Measurements from ENCODE around the gene TTLL11.
"Not testable (repeated sequence)": the region's sequence is repeated elsewhere in the genome, so short reads cannot be mapped to it uniquely, and the experiment has no call there.

TTLL11 gene

GRCh38 chr9:121807069-121807822, 285.9 kb downstream of the TTLL11 start:
- Histone ChIP-seq H3K4me3 (no peak overlapping the region), H3K9ac (no peak overlapping the region), H3K27ac (no peak overlapping the region), H3K27me3 (no peaks in the 10 kb centered on the region), H3K4me2 (no peak overlapping the region), H3K9me3 (replicated peaks in 1 of 11) (peaks cover 7 to 15% (median 11%) of the 10 kb centered on the region in 11 experiments; a peak in 16 of 22 replicates), H4K20me1 (no peaks in the 10 kb centered on the region), H3K36me3 (no peaks in the 10 kb centered on the region), H3K4me1 (no peaks in the 10 kb centered on the region)
- no peak for TF ChIP-seq Cebpa-rat (IDR thresholded peaks at IDR 0.05)

- TF ChIP-seq Cebpa-rat (IDR thresholded peaks at IDR 0.05) = no peak
- no peak overlapping the region for H3K27ac ChIP-seq
- H3K4me1 ChIP-seq = no peaks in the 10 kb centered on the region
- no peaks in the 10 kb centered on the region for H3K27me3 ChIP-seq
- H3K9me3 ChIP-seq (replicated peaks in 1 of 11) = peaks cover 7 to 15% (median 11%) of the 10 kb centered on the region in 11 experiments; a peak in 16 of 22 replicates
- no peaks in the 10 kb centered on the region for H3K36me3 ChIP-seq
- no peak overlapping the region for H3K4me3 ChIP-seq
- no peaks in the 10 kb centered on the region for H4K20me1 ChIP-seq
- no peak overlapping the region for H3K4me2 ChIP-seq
- H3K9ac ChIP-seq = no peak overlapping the region
Measured at GRCh38 chr9:121802753-121803152, 290.4 kb downstream of the TTLL11 start.

- peaks cover 7 to 15% (median 11%) of the 10 kb centered on the region in 11 experiments; a peak in 16 of 22 replicates for H3K9me3 ChIP-seq (replicated peaks in 1 of 11)
- no peak overlapping the region for H3K9ac ChIP-seq
- H3K4me1 ChIP-seq = no peaks in the 10 kb centered on the region
- H3K4me2 ChIP-seq = no peak overlapping the region
- H3K27ac ChIP-seq = no peak overlapping the region
- H3K4me3 ChIP-seq = no peak overlapping the region
- H4K20me1 ChIP-seq = no peaks in the 10 kb centered on the region
- H3K27me3 ChIP-seq = no peaks in the 10 kb centered on the region
- no peaks in the 10 kb centered on the region for H3K36me3 ChIP-seq
- TF ChIP-seq Cebpa-rat (IDR thresholded peaks at IDR 0.05) = no peak
Measured at GRCh38 chr9:121801579-121801978, 291.5 kb downstream of the TTLL11 start.

GRCh38 chr9:121800376-121800775, 292.7 kb downstream of the TTLL11 start:
- H3K4me2 ChIP-seq = no peak overlapping the region
- H3K9ac ChIP-seq = no peak overlapping the region
- H3K27ac ChIP-seq = no peak overlapping the region
- no peak for TF ChIP-seq Cebpa-rat (IDR thresholded peaks at IDR 0.05)
- no peaks in the 10 kb centered on the region for H3K4me1 ChIP-seq
- no peaks in the 10 kb centered on the region for H3K27me3 ChIP-seq
- H3K4me3 ChIP-seq = no peak overlapping the region
- H3K9me3 ChIP-seq (replicated peaks in 1 of 11) = peaks cover 7 to 15% (median 11%) of the 10 kb centered on the region in 11 experiments; a peak in 16 of 22 replicates
- no peaks in the 10 kb centered on the region for H4K20me1 ChIP-seq
- no peaks in the 10 kb centered on the region for H3K36me3 ChIP-seq

- no peak overlapping the region for H3K27ac ChIP-seq
- no peaks in the 10 kb centered on the region for H3K4me1 ChIP-seq
- no peak overlapping the region for H3K9ac ChIP-seq
- H3K9me3 ChIP-seq (replicated peaks in 1 of 11) = peaks cover 0 to 4% (median 0%) of the 10 kb centered on the region in 11 experiments; a peak in 3 of 22 replicates
- no peak overlapping the region for H3K4me2 ChIP-seq
- no peaks in the 10 kb centered on the region for H3K27me3 ChIP-seq
- TF ChIP-seq Cebpa-rat (IDR thresholded peaks at IDR 0.05) = no peak
- H4K20me1 ChIP-seq = no peaks in the 10 kb centered on the region
- no peaks in the 10 kb centered on the region for H3K36me3 ChIP-seq
- H3K4me3 ChIP-seq = no peak overlapping the region
Measured at GRCh38 chr9:121798941-121799340, 294.2 kb downstream of the TTLL11 start.

GRCh38 chr9:121797081-121797480, 296.0 kb downstream of the TTLL11 start:
- no peaks in the 10 kb centered on the region for H3K4me1 ChIP-seq
- H3K36me3 ChIP-seq = no peaks in the 10 kb centered on the region
- H3K9ac ChIP-seq = no peak overlapping the region
- H3K27ac ChIP-seq = no peak overlapping the region
- no peaks in the 10 kb centered on the region for H3K9me3 ChIP-seq (replicated peaks in 1 of 11)
- no peaks in the 10 kb centered on the region for H4K20me1 ChIP-seq
- H3K4me2 ChIP-seq = no peak overlapping the region
- H3K4me3 ChIP-seq = no peak overlapping the region
- no peaks in the 10 kb centered on the region for H3K27me3 ChIP-seq
- no peak for TF ChIP-seq Cebpa-rat (IDR thresholded peaks at IDR 0.05)

- H3K27me3 ChIP-seq, H3K4me2 ChIP-seq, H3K27ac ChIP-seq: not testable (repeated sequence)
Measured at GRCh38 chr9:121794334-121794733, 298.8 kb downstream of the TTLL11 start.

GRCh38 chr9:121792476-121792875, 300.6 kb downstream of the TTLL11 start:
- not testable (repeated sequence) for H3K27me3 ChIP-seq; H3K9ac ChIP-seq; H4K20me1 ChIP-seq; H3K4me2 ChIP-seq; H3K9me3 ChIP-seq (replicated peaks in 1 of 11); H3K4me3 ChIP-seq; H3K36me3 ChIP-seq; H3K27ac ChIP-seq
- H3K4me1 ChIP-seq = peaks cover 0 to 11% (median 8%) of the 10 kb centered on the region in 10 experiments; a peak in 12 of 20 replicates

More at GRCh38 chr9:121794334-121794733, 298.8 kb downstream of the TTLL11 start:
- H3K9ac ChIP-seq; H3K4me1 ChIP-seq; H3K36me3 ChIP-seq; H4K20me1 ChIP-seq; H3K9me3 ChIP-seq (replicated peaks in 1 of 11); H3K4me3 ChIP-seq: not testable (repeated sequence)

- no peak overlapping the region for H3K9ac ChIP-seq
- H4K20me1 ChIP-seq = no peaks in the 10 kb centered on the region
- H3K27ac ChIP-seq = no peak overlapping the region
- peaks cover 0 to 21% (median 11%) of the 10 kb centered on the region in 10 experiments; a peak in 12 of 20 replicates for H3K4me1 ChIP-seq
- H3K4me3 ChIP-seq = no peak overlapping the region
- H3K27me3 ChIP-seq = no peaks in the 10 kb centered on the region
- no peak overlapping the region for H3K4me2 ChIP-seq
- H3K9me3 ChIP-seq (replicated peaks in 1 of 11) = no peaks in the 10 kb centered on the region
- TF ChIP-seq Cebpa-rat (IDR thresholded peaks at IDR 0.05) = no peak
- H3K36me3 ChIP-seq = no peaks in the 10 kb centered on the region
Measured at GRCh38 chr9:121790841-121791240, 302.3 kb downstream of the TTLL11 start.

All from BLaER1 treated with 17β-estradiol and CSF1 and Interleukin-3, amounts not matched to agents 10 nM and 100 nM (cell line).